GM21390 (cell line): Measurements from ENCODE around the gene CSNK2B.

Experiments used
- ATAC-seq: cut with Tn5 transposase; IDR thresholded peaks from one replicate; pipeline ENCODE4 v1.9.1; 2021; ENCODE audit not compliant: unreplicated experiment

The CSNK2B gene

GRCh38 chr6:31665501-31666336 is at the start of gene CSNK2B:
Gene CSNK2B (plus strand): TSS chr6:31666080. CDS start chr6:31666832, 752 bp downstream.
- peak; percentile 78 for ATAC-seq

- ATAC-seq, result no peak
Observed at GRCh38 chr6:31617010-31617409, 48.9 kb upstream of the CSNK2B start.

GRCh38 chr6:31619805-31620585 is 45.9 kb upstream of the CSNK2B start:
- peak; percentile 74 for ATAC-seq

GRCh38 chr6:31620586-31621319 is 45.1 kb upstream of the CSNK2B start, which contains the start of gene PRRC2A:
Gene PRRC2A (plus strand): TSS chr6:31620715. CDS start chr6:31622790, 2,075 bp downstream.
- ATAC-seq, result peak; percentile 45

GRCh38 chr6:31621320-31621939 is 44.5 kb upstream of the CSNK2B start:
- no peak for ATAC-seq

- ATAC-seq, result no peak
Observed at GRCh38 chr6:31621991-31622390, 43.9 kb upstream of the CSNK2B start.

GRCh38 chr6:31622684-31623091 is 43.2 kb upstream of the CSNK2B start:
- no peak for ATAC-seq

GRCh38 chr6:31624070-31624469 is 41.8 kb upstream of the CSNK2B start:
- no peak for ATAC-seq

GRCh38 chr6:31626952-31627351 is 38.9 kb upstream of the CSNK2B start:
- no peak for ATAC-seq

GRCh38 chr6:31627690-31628287 is 38.1 kb upstream of the CSNK2B start:
- no peak for ATAC-seq

GRCh38 chr6:31629014-31629413 is 36.9 kb upstream of the CSNK2B start:
- ATAC-seq, result no peak

GRCh38 chr6:31630177-31630934 is 35.5 kb upstream of the CSNK2B start:
- no peak for ATAC-seq

- ATAC-seq, result no peak
Observed at GRCh38 chr6:31631209-31631608, 34.7 kb upstream of the CSNK2B start.

- ATAC-seq, result no peak
Observed at GRCh38 chr6:31631681-31632278, 34.1 kb upstream of the CSNK2B start.

GRCh38 chr6:31632279-31632946 is 33.5 kb upstream of the CSNK2B start:
- ATAC-seq, result no peak

GRCh38 chr6:31633447-31633846 is 32.4 kb upstream of the CSNK2B start:
- no peak for ATAC-seq

- ATAC-seq, result no peak
Observed at GRCh38 chr6:31634131-31634530, 31.7 kb upstream of the CSNK2B start.

- ATAC-seq, result no peak
Observed at GRCh38 chr6:31634969-31635575, 30.8 kb upstream of the CSNK2B start.
